HepG2 (cell line): ENCODE data around the gene NIBAN1. TPM values are rescaled to one million over a fixed set of nuclear protein-coding genes. Genes with fewer than 3 reads are reported as not detected.

ENCODE experiments used
- ATAC-seq: fragments of 200-7000 bp; cut with Tn5 transposase; 3 replicates; pipeline ENCODE4 v1.9.1; 2020; ENCODE audit warnings: mild to moderate bottlenecking, moderate library complexity
- BruUV-seq: library from RNA; stranded (reverse); fragments of 400-500 nt; replicated peaks from 2 replicates; lab custom pipeline; 2021; lab: Mats Ljungman, UMichigan
- CTCF ChIA-PET: fragments of 300-600 bp; formaldehyde crosslinking; extraction: SDS; loops from one replicate; lab custom pipeline; 2021; ENCODE audit warnings: low total read pairs, inconsistent platforms, low intra/inter-chr PET ratio; lab: Yijun Ruan, JAX
- POLR2A ChIA-PET: fragments of 350-600 bp; sonication (Branson Sonifier 250); formaldehyde crosslinking; loops from one replicate; lab custom pipeline; 2020; ENCODE audit warnings: antibody characterized with exemption, inconsistent platforms; lab: Yijun Ruan, JAX
- DNase-seq: peaks from one replicate; pipeline ENCODE4 v3.0.0-alpha.2; 2015; ENCODE audit warnings: low spot score
- FAIRE-seq: peaks from 3 replicates; lab custom pipeline; 2011; peaks lifted over from hg19 to GRCh38; lab: Jason Lieb, UNC
- H2AFZ ChIP-seq: one replicate; pipeline ENCODE4 v1.6.1; 2011; ENCODE audit warnings: low read length, inconsistent platforms
- H3K27ac ChIP-seq: fragments of 300-600 bp; 3 replicates; pipeline ENCODE4 v1.8.0; 2011; ENCODE audit warnings: mixed run types, mild to moderate bottlenecking, mixed read lengths, low read length, inconsistent platforms; ENCODE audit not compliant: insufficient read depth; ENCODE audit errors: extremely low read length
- H3K27me3 ChIP-seq, 2 experiments: fragments of 200-600 bp in 1 of 2; 2 replicates in 1 of 2; 3 replicates in 1 of 2; pipeline versions ENCODE4 v1.6.0 to v1.8.0; 2011; ENCODE audit warnings: low read length in 2 of 2, mild to moderate bottlenecking in 2 of 2, moderate library complexity in 2 of 2, inconsistent platforms in 1 of 2; ENCODE audit not compliant: insufficient read depth in 2 of 2, control insufficient read depth in 1 of 2
- H3K36me3 ChIP-seq, 2 experiments: fragments of 200-600 bp in 1 of 2; replicated peaks in 1 of 2; 2 replicates in 1 of 2; 3 replicates in 1 of 2; pipeline versions ENCODE4 v1.5.1 to v1.8.0; 2011; ENCODE audit warnings: low read length in 2 of 2, inconsistent platforms in 1 of 2; ENCODE audit not compliant: insufficient read depth in 2 of 2, control insufficient read depth in 1 of 2
- H3K4me1 ChIP-seq: 2 replicates; pipeline ENCODE4 v1.5.1; 2012; ENCODE audit warnings: low read length, inconsistent platforms; ENCODE audit not compliant: insufficient read depth
- H3K4me2 ChIP-seq: 2 replicates; pipeline ENCODE4 v1.6.0; 2011; ENCODE audit warnings: low read depth, low read length, inconsistent platforms
- H3K4me3 ChIP-seq, 3 experiments: fragments of 200-600 bp in 1 of 3; sonication (generic), shearing (Covaris generic) in 1 of 3; replicated peaks in 1 of 3; 2 replicates each; pipeline ENCODE4 v1.5.1; 2011 to 2016; ENCODE audit warnings: low read length in 3 of 3, inconsistent platforms in 2 of 3, low read depth in 2 of 3, mild to moderate bottlenecking in 2 of 3, control low read depth in 1 of 3, mixed read lengths in 1 of 3; ENCODE audit not compliant: insufficient read depth in 1 of 3
- H3K79me2 ChIP-seq: one replicate; pipeline ENCODE4 v1.6.1; 2011; ENCODE audit warnings: low read length, inconsistent platforms; ENCODE audit not compliant: insufficient read depth
- H3K9ac ChIP-seq: 2 replicates; pipeline ENCODE4 v1.6.0; 2011; ENCODE audit warnings: mild to moderate bottlenecking, low read depth, low read length, inconsistent platforms; ENCODE audit not compliant: insufficient read depth
- H3K9me3 ChIP-seq: 2 replicates; pipeline ENCODE4 v1.5.1; 2012; ENCODE audit warnings: mild to moderate bottlenecking, low read length
- H4K20me1 ChIP-seq: 2 replicates; pipeline ENCODE4 v1.6.0; 2011; ENCODE audit warnings: inconsistent platforms, mild to moderate bottlenecking, low read length, moderate library complexity; ENCODE audit not compliant: insufficient read depth
- HNRNPK ChIP-seq: fragments of 200-400 bp; formaldehyde crosslinking; IDR thresholded peaks from 2 replicates; pipeline ENCODE4 v1.6.1; 2018; ENCODE audit warnings: low read length, low read depth, moderate library complexity, mild to moderate bottlenecking; ENCODE audit not compliant: poor library complexity, severe bottlenecking
- KDM1A ChIP-seq: IDR thresholded peaks from 2 replicates; pipeline ENCODE4 v1.6.1; 2016; ENCODE audit warnings: missing compliant biosample characterization
- MAFG ChIP-seq: sonication (generic); formaldehyde crosslinking; IDR thresholded peaks from 2 replicates; pipeline ENCODE4 v1.5.1; 2020; ENCODE audit warnings: mild to moderate bottlenecking, missing genetic modification reagents
- MAZ ChIP-seq, 2 experiments: sonication (generic) in 1 of 2; formaldehyde crosslinking in 1 of 2; IDR thresholded peaks; 2 replicates each; pipeline versions ENCODE4 v1.5.0 to v1.6.1; 2012 to 2020; ENCODE audit warnings: low read depth in 2 of 2, mild to moderate bottlenecking in 2 of 2, borderline replicate concordance in 1 of 2, improper control_type of control experiment in 1 of 2, low read length in 1 of 2, missing genetic modification reagents in 1 of 2, moderate library complexity in 1 of 2
- PPARG ChIP-seq: conservative IDR thresholded peaks from 2 replicates; pipeline ENCODE4 v1.6.1; 2016; ENCODE audit warnings: missing biosample characterization, missing genetic modification reagents
- PTBP1 ChIP-seq: fragments of 200-400 bp; formaldehyde crosslinking; IDR thresholded peaks from 2 replicates; pipeline ENCODE4 v1.6.1; 2018; ENCODE audit warnings: low read length, low read depth; ENCODE audit not compliant: poor library complexity, severe bottlenecking
- SP1 ChIP-seq, 2 experiments: fragments of 450-650 bp in 1 of 2; sonication (generic) in 1 of 2; formaldehyde crosslinking in 1 of 2; IDR thresholded peaks; 2 replicates each; pipeline versions ENCODE4 v1.4.0 to v1.6.1; 2016 to 2020; ENCODE audit warnings: missing genetic modification reagents in 1 of 2
- SRSF4 ChIP-seq: fragments of 200-400 bp; formaldehyde crosslinking; IDR thresholded peaks from one replicate; pipeline ENCODE4 v1.6.1; 2018; ENCODE audit warnings: mild to moderate bottlenecking, low read depth, low read length, moderate library complexity; ENCODE audit not compliant: poor library complexity, severe bottlenecking
- THYN1 ChIP-seq: sonication (generic); formaldehyde crosslinking; IDR thresholded peaks from 2 replicates; pipeline ENCODE4 v1.8.1; 2023; ENCODE audit warnings: low read depth, mild to moderate bottlenecking, moderate library complexity, missing genetic modification reagents, borderline replicate concordance
- ZNF276 ChIP-seq: sonication (generic); formaldehyde crosslinking; IDR thresholded peaks from 2 replicates; pipeline ENCODE4 v1.4.0; 2020; ENCODE audit warnings: mild to moderate bottlenecking, low read depth, missing genetic modification reagents
- ZNF790 ChIP-seq: sonication (generic); formaldehyde crosslinking; IDR thresholded peaks from 2 replicates; pipeline ENCODE4 v1.8.0; 2022; ENCODE audit warnings: missing genetic modification reagents, mild to moderate bottlenecking, borderline replicate concordance
- WGBS: methylation state at CpG from one replicate; pipeline ENCODE4 v1.1.6; 2017; ENCODE audit warnings: low lambda C conversion rate; 5-methylcytosine and 5-hydroxymethylcytosine counted together
- in situ Hi-C: cut with HindIII; loops from 2 replicates; pipeline ENCODE4 v1.10.0; 2017; ENCODE audit warnings: low pct_unique_long_range_greater_than_20kb; ENCODE audit not compliant: extremely low pct_ligation_motif_present
- intact Hi-C: fragments of 100-400 bp; cut with micrococcal nuclease; formaldehyde crosslinking; loops from one replicate; pipeline ENCODE4 v1.10.0; 2022; ENCODE audit not compliant: unreplicated experiment
- polyA plus RNA-seq, 8 experiments: library from polyadenylated mRNA; depleted of rRNA in 3 of 8; stranded (reverse) in 7 of 8; unstranded in 1 of 8; fragments of >200 nt; fragmentation: Illumina TruSeq in 4 of 8; extraction: Trizol in 4 of 8; gene quantifications; 2 replicates each; pipeline versions ENCODE4 v1.2.1 to v1.2.3, GENCODE V29; 2011 to 2016; ENCODE audit warnings: low read depth in 4 of 8, missing spikeins in 1 of 8, mixed read lengths in 1 of 8; ENCODE audit not compliant: insufficient read depth in 1 of 8
- total RNA-seq, 5 experiments: library from RNA; depleted of rRNA; stranded (reverse); fragments of >200 nt; fragmentation: Illumina TruSeq; extraction: Trizol; gene quantifications; 2 replicates each; pipeline ENCODE4 v1.2.3, GENCODE V29; 2016; ENCODE audit warnings: low read depth in 1 of 5

The NIBAN1 gene
- total and polyA plus RNA-seq, 2 of the 13 experiments (the other 11 are each of a cell fraction or from before 2014, with no cell fraction given): not detected

GRCh38 chr1:184952428-184952827 lies 21.9 kb downstream of the NIBAN1 start:
- FAIRE-seq (no peak), ATAC-seq (no peak), DNase-seq (no peak)
- 0 out of 5 replicates have a peak, but pooled peaks cover 0 to 3% of the 10 kb centered on the region in 2 experiments for H3K27me3 ChIP-seq
- intact Hi-C loops (no loop called here), in situ Hi-C loops (no loop called here)
- CTCF ChIA-PET: no interaction called here
- H3K9me3 ChIP-seq: no peaks in the 10 kb centered on the region
- BruUV-seq: no TSS peak
- WGBS: 20% methylated on average over 4 of the region's 4 CpGs
- H3K4me2 ChIP-seq: no peak overlapping the region
- H2AFZ ChIP-seq: no peak overlapping the region
- H3K79me2 ChIP-seq: no peaks in the 10 kb centered on the region
- POLR2A ChIA-PET: no interaction called here
- TF ChIP-seq SP1 (IDR thresholded peaks at IDR 0.05): no peak
- no peak for TF ChIP-seq SP1 (CRISPR knock-in tag; IDR thresholded peaks at IDR 0.05)
- no peak for TF ChIP-seq HNRNPK
- no peak for TF ChIP-seq ZNF790 (CRISPR knock-in tag)
- no peak for TF ChIP-seq THYN1 (CRISPR knock-in tag)
- TF ChIP-seq MAFG (CRISPR knock-in tag): no peak
- no peak for TF ChIP-seq SRSF4
- TF ChIP-seq KDM1A: no peak
- no peak for TF ChIP-seq MAZ (IDR thresholded peaks at IDR 0.05; ENCODE audit: borderline replicate concordance, low read depth, low read length)
- TF ChIP-seq MAZ (CRISPR knock-in tag; IDR thresholded peaks at IDR 0.05; ENCODE audit: low read depth): no peak
- H3K4me3 ChIP-seq: no peak overlapping the region
- no peaks in the 10 kb centered on the region for H3K4me1 ChIP-seq
- no peak overlapping the region for H3K9ac ChIP-seq
- no peaks in the 10 kb centered on the region for H3K36me3 ChIP-seq
- H4K20me1 ChIP-seq: no peaks in the 10 kb centered on the region
- H3K27ac ChIP-seq: no peak overlapping the region

GRCh38 chr1:184951788-184952187 lies 22.5 kb downstream of the NIBAN1 start:
- Histone ChIP-seq H3K36me3 (no peaks in the 10 kb centered on the region), H3K27me3 (no peaks in the 10 kb centered on the region; a peak in 1 of 5 replicates), H3K4me1 (no peaks in the 10 kb centered on the region), H3K9me3 (no peaks in the 10 kb centered on the region), H3K4me3 (no peak overlapping the region), H3K27ac (no peak overlapping the region), H2AFZ (no peak overlapping the region), H3K79me2 (no peaks in the 10 kb centered on the region)
- intact Hi-C loops: no loop called here
- BruUV-seq: no TSS peak
- POLR2A ChIA-PET: no interaction called here
- no peak for FAIRE-seq
- 31% methylated on average over 3 of the region's 3 CpGs for WGBS
- TF ChIP-seq PTBP1: no peak
- TF ChIP-seq ZNF276 (CRISPR knock-in tag): no peak
- no peak for TF ChIP-seq PPARG (CRISPR knock-in tag)
- TF ChIP-seq, all 625 proteins: peak for 0
- Histone ChIP-seq H4K20me1 (no peaks in the 10 kb centered on the region), H3K9ac (no peak overlapping the region), H3K4me2 (no peak overlapping the region)
- ATAC-seq (no peak), DNase-seq (no peak)
- in situ Hi-C loops: no loop called here
- CTCF ChIA-PET: no interaction called here
